GM18520 (cell line): Measurements from ENCODE around the gene PNLIP.

Experiments
- ATAC-seq: cut with Tn5 transposase; IDR thresholded peaks from one replicate; pipeline ENCODE4 v1.9.1; 2021; ENCODE audit not compliant: unreplicated experiment

PNLIP gene

GRCh38 chr10:116574797-116575196, 29.1 kb downstream of the PNLIP start:
- ATAC-seq: no peak

DNA sequence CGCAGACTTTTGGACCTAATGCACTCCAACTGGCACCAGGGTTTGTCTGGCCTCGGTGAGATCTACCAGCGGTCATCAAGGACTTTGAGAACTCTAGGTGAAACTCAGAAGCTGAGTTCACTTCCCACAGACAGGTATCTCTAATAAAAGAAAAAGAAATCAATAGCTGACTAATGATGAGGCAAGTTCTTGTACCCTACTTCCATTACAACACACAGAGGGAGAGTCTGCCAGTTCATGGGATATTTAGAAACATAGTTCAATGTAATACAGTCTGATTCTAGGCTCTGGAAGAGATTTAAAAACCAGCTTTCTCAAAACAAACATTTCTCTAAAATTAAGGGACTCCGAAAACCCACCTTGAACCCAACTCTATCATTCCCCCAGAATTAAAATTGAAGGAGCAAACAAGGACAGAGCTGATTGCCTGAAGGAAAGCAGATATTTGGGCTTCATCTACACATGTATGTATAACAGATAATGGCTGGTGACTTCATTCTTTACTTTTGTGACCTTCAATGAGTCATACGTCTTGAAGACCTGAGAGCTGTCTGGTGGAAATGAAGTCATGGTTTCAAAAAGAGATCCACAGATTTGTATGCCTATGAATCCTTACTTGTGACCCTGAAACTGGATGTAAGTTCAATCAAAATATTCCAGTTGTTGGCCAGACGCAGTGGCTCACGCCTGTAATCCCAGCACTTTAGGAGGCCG, 42.3 kb downstream of the PNLIP start:
- ATAC-seq: no peak

- ATAC-seq: no peak
Observed at GRCh38 chr10:116588995-116589394, 43.3 kb downstream of the PNLIP start.

GRCh38 chr10:116589926-116590325, 44.2 kb downstream of the PNLIP start:
- ATAC-seq: no peak

- no peak for ATAC-seq
Observed at GRCh38 chr10:116590590-116591444, 45.1 kb downstream of the PNLIP start, which contains the start of gene PNLIPRP1. TSS of gene PNLIPRP1 (plus strand) at chr10:116590959. CDS start at chr10:116591130, 171 bp downstream.

DNA sequence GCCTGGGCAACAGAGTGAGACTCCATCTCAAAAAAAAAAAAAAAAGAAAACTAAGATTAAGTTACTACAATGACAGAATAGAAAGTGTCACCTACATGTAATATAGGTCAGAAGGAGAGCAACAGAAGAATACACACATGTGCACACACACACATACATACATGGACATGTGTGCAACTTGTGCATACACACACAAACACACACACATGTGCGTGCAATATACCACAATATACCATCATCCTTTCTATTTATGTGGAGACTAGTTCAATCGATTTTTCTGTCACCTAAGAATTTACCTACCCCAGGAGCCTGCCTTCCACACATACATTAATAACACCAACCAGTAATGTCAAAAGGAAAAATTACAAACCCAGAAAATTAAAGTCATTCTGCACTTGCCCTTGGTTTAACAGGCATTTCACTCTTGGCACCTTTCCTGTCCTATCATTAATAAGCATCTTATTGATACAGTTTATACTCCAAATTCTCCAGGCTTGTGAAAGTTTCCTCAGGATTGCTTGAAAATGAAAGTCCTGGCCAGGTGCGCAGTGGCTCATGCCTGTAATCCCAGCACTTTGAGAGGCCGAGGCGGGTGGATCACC, 47.5 kb downstream of the PNLIP start:
- ATAC-seq: no peak

- no peak for ATAC-seq
Observed at GRCh38 chr10:116594525-116595035, 48.8 kb downstream of the PNLIP start.

GRCh38 chr10:116596062-116596461, 50.3 kb downstream of the PNLIP start:
- ATAC-seq: no peak

GRCh38 chr10:116597543-116597942, 51.8 kb downstream of the PNLIP start:
- ATAC-seq: no peak

DNA sequence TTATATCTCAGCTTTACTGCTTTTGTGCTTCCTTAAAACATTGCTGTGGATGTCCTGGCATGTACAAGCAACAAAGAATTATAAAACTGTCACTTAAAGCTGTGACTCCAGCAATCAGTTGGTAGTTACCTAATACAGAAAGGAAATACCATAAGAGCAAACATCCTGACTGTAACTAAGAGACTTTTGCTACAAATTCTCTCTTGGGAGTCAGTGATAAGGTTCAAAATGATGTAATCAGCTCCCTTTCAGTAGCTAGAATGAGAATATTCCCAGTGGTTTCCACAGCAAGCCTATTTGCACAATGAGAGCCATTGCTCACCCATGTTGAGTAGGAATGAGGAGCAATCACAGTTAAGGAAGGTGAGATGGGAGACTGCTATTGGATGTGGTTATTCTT, 52.6 kb downstream of the PNLIP start:
- no peak for ATAC-seq

- ATAC-seq: no peak
Observed at GRCh38 chr10:116599991-116600390, 54.3 kb downstream of the PNLIP start.

DNA sequence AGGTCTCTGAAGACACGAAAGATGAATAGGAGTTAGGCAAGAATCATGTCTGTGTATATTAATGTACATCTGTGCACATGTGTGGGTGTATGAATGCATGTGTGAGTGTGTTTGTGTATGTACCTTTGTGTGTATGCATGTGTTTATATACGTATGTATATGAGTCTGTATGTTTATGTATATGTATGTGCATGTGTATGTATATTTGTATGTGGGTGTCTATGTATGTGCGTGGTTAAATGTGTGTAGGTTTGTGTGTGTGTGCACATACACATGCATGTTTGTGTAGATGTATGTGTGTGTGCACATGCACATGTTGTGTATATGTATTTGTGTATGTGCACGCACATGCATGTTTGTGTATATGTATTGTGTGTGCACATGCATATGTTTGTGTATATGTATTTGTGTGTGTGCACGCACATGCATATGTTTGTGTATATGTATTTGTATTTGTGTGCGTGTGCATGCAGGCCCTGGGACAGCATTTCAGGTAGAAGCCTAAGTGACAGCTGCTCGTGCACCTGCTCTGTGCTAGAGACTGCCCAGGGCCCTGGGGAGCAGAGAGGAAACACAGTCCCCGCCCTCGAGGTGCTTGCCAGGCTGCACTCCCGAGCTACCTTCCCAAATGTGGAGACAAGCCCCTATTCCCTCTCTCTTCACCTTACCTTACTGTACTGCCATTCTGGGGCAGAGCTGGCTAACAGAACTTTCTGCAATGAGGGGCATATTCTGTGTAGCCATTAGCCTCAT, 57.1 kb downstream of the PNLIP start:
- ATAC-seq: no peak

GRCh38 chr10:116606061-116606483, 60.3 kb downstream of the PNLIP start:
- no peak for ATAC-seq

DNA sequence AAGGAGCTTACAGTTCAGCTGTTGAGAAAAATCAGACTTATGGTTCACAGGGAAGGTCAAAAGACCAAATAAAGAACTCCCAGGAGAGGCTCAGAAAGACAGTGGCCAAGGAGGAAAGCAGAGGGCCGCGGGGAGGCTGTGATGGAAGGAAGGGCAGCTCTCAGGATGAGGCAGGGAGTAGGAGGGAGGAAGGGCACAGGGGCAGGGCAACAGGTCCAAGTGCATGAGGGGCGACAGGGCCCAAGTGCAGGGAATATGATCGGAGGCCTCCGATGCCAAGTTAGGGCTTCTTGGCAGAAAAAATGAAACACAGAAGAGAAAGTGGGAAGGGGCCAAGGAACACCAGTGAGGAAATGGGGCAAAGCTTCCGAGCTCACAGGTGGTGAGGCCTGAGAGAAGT, 61.6 kb downstream of the PNLIP start:
- ATAC-seq: no peak

DNA sequence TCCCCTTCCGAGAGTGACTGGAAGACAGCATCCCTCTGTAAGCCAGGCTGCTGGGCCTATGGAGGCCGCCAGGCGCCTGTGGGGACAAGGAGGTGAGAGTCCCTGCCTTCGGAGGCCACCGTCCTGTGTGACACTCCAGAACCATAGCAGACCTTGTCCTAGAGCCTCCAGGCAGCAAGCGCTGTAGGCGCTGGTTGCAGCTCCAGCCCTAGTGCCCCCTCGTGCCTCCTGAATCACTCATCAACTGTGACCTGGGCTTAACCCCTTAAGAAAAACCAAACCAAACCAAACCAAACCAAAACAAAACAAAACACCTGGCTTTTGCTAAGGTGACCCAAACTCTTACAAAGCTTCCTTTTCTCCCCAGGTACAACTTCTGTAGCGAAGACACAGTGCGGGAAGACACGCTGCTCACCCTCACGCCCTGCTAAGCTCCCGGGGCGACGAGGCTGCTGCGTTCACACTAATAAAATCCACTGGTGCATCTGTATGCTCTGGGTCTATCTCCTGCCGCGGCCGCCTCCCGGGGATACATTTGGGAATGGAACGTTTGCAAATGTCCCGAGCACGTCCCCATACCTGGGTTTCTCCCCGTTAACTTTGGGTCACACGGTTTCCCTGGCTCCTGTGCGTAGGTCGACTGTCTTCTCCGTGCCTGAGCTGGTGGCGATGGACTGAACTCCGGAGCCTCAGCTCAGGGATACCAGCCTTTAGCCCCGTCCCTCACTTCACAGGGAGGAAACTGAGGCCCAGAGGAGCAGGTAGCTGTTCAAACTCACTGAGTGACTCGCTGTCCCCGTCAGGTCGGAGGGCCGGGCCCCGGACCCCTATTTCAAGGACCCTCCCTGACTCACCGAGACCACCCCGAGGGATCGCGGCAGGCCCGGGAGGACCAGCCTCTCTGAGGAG, 63.2 kb downstream of the PNLIP start:
- ATAC-seq: no peak

- no peak for ATAC-seq
Observed at GRCh38 chr10:116610443-116611152, 64.9 kb downstream of the PNLIP start.

DNA sequence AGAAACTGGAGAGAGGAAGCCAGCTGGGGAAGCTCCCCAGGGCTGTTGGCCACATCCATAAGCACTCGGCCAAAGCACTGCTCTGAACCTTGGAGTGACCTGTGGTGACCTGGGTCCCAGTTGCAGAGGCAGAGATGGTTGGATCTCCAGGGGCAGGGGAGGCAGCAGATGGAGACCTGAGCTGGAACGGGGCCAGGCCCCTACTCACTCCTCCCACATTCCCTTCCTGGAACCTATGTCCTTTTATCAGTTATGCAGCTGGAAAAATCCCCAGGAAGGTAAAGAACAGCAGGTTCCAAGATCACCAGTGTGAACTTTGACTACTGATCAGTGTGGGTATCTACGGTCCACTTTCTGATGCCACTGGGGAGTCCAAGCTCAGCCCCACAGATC, 65.4 kb downstream of the PNLIP start:
- ATAC-seq: no peak

- no peak for ATAC-seq
Observed at GRCh38 chr10:116612107-116612769, 66.5 kb downstream of the PNLIP start.

- ATAC-seq: no peak
Observed at GRCh38 chr10:116613471-116613870, 67.7 kb downstream of the PNLIP start.
